Karpas-422 (cell line): ENCODE results near the gene FUNDC2. TPM values are rescaled to one million over a fixed set of nuclear protein-coding genes. Genes with fewer than 3 reads are reported as not detected.

Experiments used
- DNase-seq: peaks from one replicate; pipeline ENCODE4 v3.0.0-alpha.2; 2015
- H2AFZ ChIP-seq: fragments of 200-600 bp; sonication (generic); 2 replicates; pipeline ENCODE4 v1.6.1; 2014; ENCODE audit warnings: antibody characterized with exemption, low read length, mixed read lengths
- H3K27ac ChIP-seq: fragments of 200-600 bp; sonication (generic); 2 replicates; pipeline ENCODE4 v1.5.1; 2014; ENCODE audit warnings: mild to moderate bottlenecking, low read length, moderate library complexity
- H3K27me3 ChIP-seq: fragments of 200-600 bp; sonication (generic); 2 replicates; pipeline ENCODE4 v1.6.1; 2014; ENCODE audit warnings: low read length, mixed read lengths
- H3K36me3 ChIP-seq: fragments of 200-600 bp; sonication (generic); 2 replicates; pipeline ENCODE4 v1.6.1; 2014; ENCODE audit warnings: low read length, mixed read lengths; ENCODE audit not compliant: insufficient read depth
- H3K4me1 ChIP-seq: fragments of 200-600 bp; sonication (generic); 2 replicates; pipeline ENCODE4 v1.6.1; 2014; ENCODE audit warnings: mild to moderate bottlenecking, low read length, mixed read lengths
- H3K4me2 ChIP-seq: fragments of 200-600 bp; sonication (generic); 2 replicates; pipeline ENCODE4 v1.6.1; 2014; ENCODE audit warnings: low read length, low read depth, mild to moderate bottlenecking; ENCODE audit not compliant: poor library complexity, severe bottlenecking
- H3K4me3 ChIP-seq: fragments of 200-600 bp; sonication (generic); 2 replicates; pipeline ENCODE4 v1.5.1; 2014; ENCODE audit warnings: mild to moderate bottlenecking, antibody characterized with exemption, low read length, mixed read lengths
- H3K79me2 ChIP-seq: fragments of 200-600 bp; sonication (generic); 2 replicates; pipeline ENCODE4 v1.6.1; 2014; ENCODE audit warnings: mild to moderate bottlenecking, low read length, mixed read lengths
- H3K9ac ChIP-seq: fragments of 200-600 bp; sonication (generic); 2 replicates; pipeline ENCODE4 v1.6.0; 2014; ENCODE audit warnings: low read length
- H3K9me2 ChIP-seq: fragments of 200-600 bp; sonication (generic), shearing (Covaris generic); replicated peaks from 2 replicates; pipeline ENCODE4 v1.6.0; 2014; ENCODE audit warnings: mild to moderate bottlenecking, low read length, moderate library complexity; ENCODE audit not compliant: insufficient read depth
- H3K9me3 ChIP-seq: fragments of 300-700, 200-600 bp; sonication (generic); 2 replicates; pipeline ENCODE4 v1.6.1; 2014; ENCODE audit warnings: low read length, mixed read lengths
- H4K20me1 ChIP-seq: fragments of 200-600 bp; sonication (generic); 2 replicates; pipeline ENCODE4 v1.6.1; 2014; ENCODE audit warnings: mild to moderate bottlenecking, antibody characterized with exemption, low read length, low read depth; ENCODE audit not compliant: insufficient read depth
- total RNA-seq: library from RNA; depleted of rRNA; stranded (reverse); fragments of >200 nt; shearing (Covaris generic); gene quantifications from 2 replicates; pipeline ENCODE4 v1.2.3, GENCODE V29; 2014; ENCODE audit warnings: low replicate concordance

The FUNDC2 gene
- total RNA-seq, 1 experiment from 2014 or later, result 55.2 TPM

DNA sequence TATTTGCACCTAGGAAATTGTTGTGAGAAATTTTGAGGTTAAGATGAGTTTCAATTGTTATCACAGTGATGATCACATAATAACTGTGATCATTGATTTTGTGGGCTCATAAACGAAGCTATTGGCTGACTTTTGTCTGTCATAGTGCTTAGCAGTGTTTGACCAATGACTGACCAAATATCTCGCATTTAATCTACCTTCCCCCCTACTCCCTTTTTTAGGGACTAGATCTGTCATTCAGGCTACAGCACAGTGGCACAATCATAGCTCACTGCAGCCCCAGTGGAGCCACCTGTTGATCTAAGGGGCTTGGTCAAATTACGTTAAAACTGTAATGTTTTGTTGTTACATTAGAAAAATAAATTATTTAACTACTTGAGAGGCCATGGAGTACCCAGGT, 1.5 kb downstream of the FUNDC2 start:
- no peaks in the 10 kb centered on the region for H3K36me3 ChIP-seq
- H3K79me2 ChIP-seq, result peaks cover 45% of the 10 kb centered on the region
- no peak overlapping the region for H2AFZ ChIP-seq
- no peaks in the 10 kb centered on the region for H3K27me3 ChIP-seq
- H4K20me1 ChIP-seq, result no peaks in the 10 kb centered on the region
- peak overlapping the region; percentile 84 for H3K9ac ChIP-seq
- no peaks in the 10 kb centered on the region for H3K9me3 ChIP-seq
- peak overlapping the region; percentile 91 for H3K27ac ChIP-seq
- H3K4me3 ChIP-seq, result peak overlapping the region; percentile 78
- DNase-seq, result peak; percentile 56
- H3K4me2 ChIP-seq, result peak overlapping the region; percentile 73
- no peaks in the 10 kb centered on the region for H3K9me2 ChIP-seq
- H3K4me1 ChIP-seq, result peaks cover 18% of the 10 kb centered on the region

DNA sequence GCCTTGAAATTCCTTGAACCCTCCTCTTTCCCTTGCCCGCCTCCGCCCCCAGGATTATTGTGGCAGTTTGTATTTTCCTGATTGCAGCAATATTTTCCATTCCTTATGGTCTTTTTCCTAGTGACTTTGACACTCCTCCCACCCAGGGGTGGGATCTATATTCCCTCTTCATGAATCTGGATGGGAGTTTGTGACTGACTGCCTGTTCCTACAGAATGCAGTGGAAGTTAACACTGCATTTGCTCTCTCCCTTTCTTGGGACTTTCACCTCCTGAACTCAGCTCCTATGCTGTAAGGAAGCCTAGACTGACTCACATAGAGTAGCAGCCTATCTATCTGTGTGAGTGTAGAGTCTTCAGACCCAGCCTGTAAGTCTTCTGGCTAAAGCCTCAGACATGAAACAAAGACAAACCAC, 2.2 kb downstream of the FUNDC2 start:
- Histone ChIP-seq H3K79me2 (peaks cover 52% of the 10 kb centered on the region), H3K27ac (no peak overlapping the region), H4K20me1 (no peaks in the 10 kb centered on the region), H3K9ac (peak overlapping the region; percentile 84), H3K27me3 (no peaks in the 10 kb centered on the region), H2AFZ (0 out of 2 replicates have a peak overlapping the region, but pooled peaks have one; percentile 64), H3K9me2 (no peaks in the 10 kb centered on the region), H3K36me3 (0 out of 2 replicates have a peak, but pooled peaks cover 7% of the 10 kb centered on the region), H3K4me2 (peak overlapping the region; percentile 73), H3K9me3 (no peaks in the 10 kb centered on the region; the same call in 1 of the 2 replicates), H3K4me1 (peaks cover 12% of the 10 kb centered on the region), H3K4me3 (peak overlapping the region; percentile 78; the same call in 1 of the 2 replicates)
- no peak for DNase-seq

DNA sequence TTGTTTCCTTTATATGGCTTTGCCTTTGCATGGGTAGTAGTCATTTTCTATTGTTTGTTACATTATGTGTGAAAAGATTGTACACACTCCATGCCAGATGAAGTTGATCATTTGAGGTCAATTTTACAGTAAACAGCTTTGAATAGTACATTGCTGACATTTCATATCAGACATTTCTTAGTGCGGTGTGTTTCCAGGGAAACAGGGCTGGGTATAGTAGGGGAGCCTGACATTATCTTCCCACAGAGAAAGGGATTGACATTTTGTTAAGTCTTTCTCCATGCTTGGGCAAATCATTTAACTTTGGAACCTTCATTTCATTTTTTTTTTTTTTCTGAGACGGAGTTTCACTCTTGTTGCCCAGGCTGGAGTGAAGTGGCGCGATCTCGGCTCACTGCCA, 5.0 kb downstream of the FUNDC2 start:
- Histone ChIP-seq H3K4me1 (peaks cover 10% of the 10 kb centered on the region), H2AFZ (no peak overlapping the region), H3K4me3 (no peak overlapping the region), H3K4me2 (no peak overlapping the region), H3K9me2 (no peaks in the 10 kb centered on the region), H3K36me3 (peaks cover 33% of the 10 kb centered on the region), H3K27ac (no peak overlapping the region), H3K79me2 (peaks cover 68% of the 10 kb centered on the region), H3K27me3 (no peaks in the 10 kb centered on the region), H3K9ac (no peak overlapping the region), H4K20me1 (no peaks in the 10 kb centered on the region), H3K9me3 (peaks cover 10% of the 10 kb centered on the region)
- no peak for DNase-seq

DNA sequence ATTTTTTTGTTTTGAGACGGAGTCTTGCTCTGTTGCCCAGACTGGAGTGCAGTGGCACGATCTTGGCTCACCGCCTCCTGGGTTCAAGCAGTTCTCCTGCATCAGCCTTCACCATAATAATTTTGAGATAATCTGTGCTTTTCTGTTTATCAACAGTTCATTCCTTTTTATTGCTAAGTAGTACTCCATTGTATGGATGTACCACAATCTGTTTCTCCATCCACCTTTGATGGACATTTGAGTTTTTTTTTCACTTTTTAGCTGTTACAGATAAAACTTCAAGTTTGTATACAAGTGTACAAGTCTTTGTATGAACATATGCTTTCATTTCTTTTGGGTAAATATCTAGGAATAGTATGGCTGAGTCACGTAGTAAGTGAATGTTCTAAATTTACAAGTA, 9.0 kb downstream of the FUNDC2 start:
- no peak for DNase-seq
- no peak overlapping the region for H3K4me3 ChIP-seq
- no peak overlapping the region for H3K27ac ChIP-seq
- H3K9me2 ChIP-seq, result no peaks in the 10 kb centered on the region
- no peaks in the 10 kb centered on the region for H3K27me3 ChIP-seq
- H3K9me3 ChIP-seq, result peaks cover 14% of the 10 kb centered on the region
- H3K4me2 ChIP-seq, result no peak overlapping the region
- peaks cover 71% of the 10 kb centered on the region for H3K79me2 ChIP-seq
- no peaks in the 10 kb centered on the region for H3K4me1 ChIP-seq
- peaks cover 38% of the 10 kb centered on the region for H3K36me3 ChIP-seq
- H3K9ac ChIP-seq, result no peak overlapping the region
- no peaks in the 10 kb centered on the region for H4K20me1 ChIP-seq
- H2AFZ ChIP-seq, result no peak overlapping the region

DNA sequence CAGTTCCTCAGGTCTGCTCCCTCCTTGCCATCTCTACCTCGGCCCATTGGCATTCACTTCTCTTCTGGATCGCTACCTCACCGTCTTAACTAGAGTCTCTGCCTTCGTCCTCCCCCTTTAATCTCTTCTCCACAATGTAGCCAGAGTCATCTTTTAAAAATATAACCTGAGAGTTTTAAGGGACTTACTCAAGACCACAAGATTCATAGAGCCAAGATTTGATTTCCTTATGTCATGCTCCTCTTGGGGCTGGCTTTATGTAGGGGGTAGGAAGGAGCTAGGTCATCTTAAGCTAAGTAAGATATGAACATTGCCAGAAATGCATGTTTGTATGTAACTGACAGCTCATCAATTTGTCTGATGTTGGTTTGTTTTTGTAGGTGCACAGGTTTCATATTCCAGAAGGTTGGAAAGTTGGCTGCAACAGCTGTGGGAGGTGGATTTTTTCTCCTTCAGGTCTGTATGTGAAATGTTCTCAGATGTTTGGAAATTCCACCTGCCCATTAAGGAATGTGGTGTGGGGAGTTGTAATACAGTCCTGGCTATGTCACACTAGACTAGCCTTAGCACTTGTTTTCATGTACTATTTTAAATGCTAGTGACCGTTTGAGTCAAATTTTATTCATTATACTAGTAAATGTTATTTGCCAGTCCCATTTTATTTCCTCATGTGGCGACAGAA, 19.6 kb downstream of the FUNDC2 start:
- Histone ChIP-seq H3K4me3 (no peak overlapping the region), H2AFZ (no peak overlapping the region), H3K27ac (no peak overlapping the region), H3K36me3 (no peaks in the 10 kb centered on the region), H3K79me2 (peaks cover 37% of the 10 kb centered on the region), H3K27me3 (no peaks in the 10 kb centered on the region), H3K9me3 (no peaks in the 10 kb centered on the region), H3K9me2 (no peaks in the 10 kb centered on the region), H4K20me1 (no peaks in the 10 kb centered on the region), H3K4me2 (no peak overlapping the region), H3K9ac (no peak overlapping the region), H3K4me1 (peaks cover 18% of the 10 kb centered on the region)
- no peak for DNase-seq

DNA sequence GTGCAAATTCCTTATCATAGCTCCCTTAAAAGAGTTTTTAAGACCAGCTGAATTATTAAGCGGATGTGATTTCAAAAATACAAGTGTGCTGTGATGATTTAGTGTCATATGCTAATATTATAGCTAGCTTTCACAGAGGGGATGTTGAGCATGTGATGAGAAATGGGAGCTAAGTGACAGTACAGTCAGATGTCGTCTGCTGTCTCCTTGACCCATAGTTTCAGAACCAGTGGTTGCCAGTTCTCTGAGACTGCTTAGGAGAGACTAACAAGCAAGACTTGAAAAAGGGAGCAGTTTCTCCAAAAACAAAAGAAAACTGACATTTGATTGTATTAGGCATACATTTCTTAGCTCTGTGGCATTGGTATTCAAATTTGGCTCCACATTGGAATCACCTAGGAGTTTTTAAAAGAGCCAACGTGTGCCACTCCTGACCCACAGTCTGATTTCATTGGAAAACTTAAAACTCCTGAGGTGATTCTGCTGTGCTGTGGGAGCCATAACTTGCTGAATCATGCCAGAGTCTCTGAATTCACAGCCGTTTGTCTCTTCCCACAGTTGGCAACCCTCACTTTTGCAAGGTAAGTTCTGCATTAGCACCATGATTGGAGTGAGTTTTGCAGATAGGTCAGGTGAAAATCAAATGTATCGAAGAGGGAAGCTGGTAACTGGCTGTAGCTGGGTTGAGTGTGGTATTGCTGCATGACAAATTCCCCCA, 20.3 kb downstream of the FUNDC2 start:
- Histone ChIP-seq H3K27ac (no peak overlapping the region), H3K4me3 (no peak overlapping the region), H3K27me3 (no peaks in the 10 kb centered on the region), H3K36me3 (no peaks in the 10 kb centered on the region), H4K20me1 (no peaks in the 10 kb centered on the region), H3K9me2 (no peaks in the 10 kb centered on the region), H3K9me3 (no peaks in the 10 kb centered on the region), H3K4me2 (no peak overlapping the region), H3K4me1 (peaks cover 18% of the 10 kb centered on the region), H3K79me2 (peaks cover 34% of the 10 kb centered on the region), H2AFZ (no peak overlapping the region), H3K9ac (no peak overlapping the region)
- no peak for DNase-seq

DNA sequence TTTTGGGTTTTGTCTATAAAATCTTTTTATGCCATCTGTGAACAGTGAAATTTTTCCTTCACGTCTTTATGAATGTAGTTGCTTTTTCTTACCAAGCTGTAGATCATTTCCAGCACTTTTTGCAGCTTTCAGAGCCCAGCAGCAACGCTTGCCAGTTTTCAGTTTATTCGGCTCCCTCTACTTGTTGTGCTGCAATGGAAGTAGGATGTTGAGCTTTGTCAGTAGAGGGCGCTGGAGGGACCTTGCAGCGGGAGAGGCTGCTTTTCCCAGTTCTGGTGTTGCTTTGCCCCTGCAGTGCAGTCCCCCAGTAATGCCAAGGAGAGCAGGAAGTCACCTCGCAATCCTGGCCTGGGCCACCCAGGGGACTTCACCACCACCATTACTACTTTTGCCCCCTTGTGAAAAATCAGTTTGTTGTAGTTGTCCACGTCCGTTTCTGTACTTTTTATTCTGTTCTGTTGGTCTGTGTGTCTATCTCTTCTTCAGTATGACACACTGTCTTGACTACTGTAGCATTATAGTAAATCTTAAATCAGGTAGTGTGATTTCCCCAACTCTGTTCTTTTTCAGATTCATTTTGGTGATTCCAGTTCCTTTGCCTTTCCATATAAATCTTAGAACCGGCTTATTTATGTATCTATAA, 22.5 kb downstream of the FUNDC2 start:
- DNase-seq, result peak; percentile 86
- H3K4me2 ChIP-seq, result no peak overlapping the region
- H3K9me3 ChIP-seq, result no peaks in the 10 kb centered on the region
- no peak overlapping the region for H3K27ac ChIP-seq
- H3K4me3 ChIP-seq, result no peak overlapping the region
- H3K9ac ChIP-seq, result no peak overlapping the region
- H3K36me3 ChIP-seq, result no peaks in the 10 kb centered on the region
- peaks cover 16% of the 10 kb centered on the region for H3K79me2 ChIP-seq
- H3K9me2 ChIP-seq, result no peaks in the 10 kb centered on the region
- H3K4me1 ChIP-seq, result peaks cover 4% of the 10 kb centered on the region; the same call in 1 of the 2 replicates
- H4K20me1 ChIP-seq, result no peaks in the 10 kb centered on the region
- H2AFZ ChIP-seq, result no peak overlapping the region
- no peaks in the 10 kb centered on the region for H3K27me3 ChIP-seq
